NCI-H187 (cell line): Measurements from ENCODE around the gene CFTR.

Source experiments
- DNase-seq, 2 experiments: peaks; one replicate each; lab custom pipeline; 2025; lab: John Stamatoyannopoulos, UW

Gene CFTR

DNA sequence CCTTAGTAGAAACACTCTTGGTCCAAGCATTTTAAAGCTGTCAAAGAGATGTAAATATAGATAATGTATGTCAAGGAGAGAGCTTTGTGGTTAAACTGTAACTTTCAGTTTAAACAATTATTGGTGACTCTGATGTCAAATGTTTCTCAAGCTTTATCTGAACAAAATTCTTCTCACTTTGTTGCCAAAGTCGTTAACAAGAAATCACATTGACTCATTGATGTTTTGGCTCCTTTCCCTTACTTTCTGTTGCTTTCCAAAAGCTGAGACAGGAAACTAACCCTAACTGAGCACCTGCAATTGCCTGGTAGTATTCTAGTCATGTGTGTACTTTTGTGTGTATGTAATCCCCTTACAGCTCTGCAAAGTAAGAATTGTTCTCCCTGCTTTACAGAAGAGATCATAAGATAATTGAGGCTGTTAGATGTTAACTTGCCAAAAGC lies 108.5 kb downstream of the CFTR start:
- DNase-seq = no peak

DNA sequence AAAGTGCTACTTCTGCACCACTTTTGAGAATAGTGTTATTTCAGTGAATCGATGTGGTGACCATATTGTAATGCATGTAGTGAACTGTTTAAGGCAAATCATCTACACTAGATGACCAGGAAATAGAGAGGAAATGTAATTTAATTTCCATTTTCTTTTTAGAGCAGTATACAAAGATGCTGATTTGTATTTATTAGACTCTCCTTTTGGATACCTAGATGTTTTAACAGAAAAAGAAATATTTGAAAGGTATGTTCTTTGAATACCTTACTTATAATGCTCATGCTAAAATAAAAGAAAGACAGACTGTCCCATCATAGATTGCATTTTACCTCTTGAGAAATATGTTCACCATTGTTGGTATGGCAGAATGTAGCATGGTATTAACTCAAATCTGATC lies 110.4 kb downstream of the CFTR start:
- DNase-seq = no peak

DNA sequence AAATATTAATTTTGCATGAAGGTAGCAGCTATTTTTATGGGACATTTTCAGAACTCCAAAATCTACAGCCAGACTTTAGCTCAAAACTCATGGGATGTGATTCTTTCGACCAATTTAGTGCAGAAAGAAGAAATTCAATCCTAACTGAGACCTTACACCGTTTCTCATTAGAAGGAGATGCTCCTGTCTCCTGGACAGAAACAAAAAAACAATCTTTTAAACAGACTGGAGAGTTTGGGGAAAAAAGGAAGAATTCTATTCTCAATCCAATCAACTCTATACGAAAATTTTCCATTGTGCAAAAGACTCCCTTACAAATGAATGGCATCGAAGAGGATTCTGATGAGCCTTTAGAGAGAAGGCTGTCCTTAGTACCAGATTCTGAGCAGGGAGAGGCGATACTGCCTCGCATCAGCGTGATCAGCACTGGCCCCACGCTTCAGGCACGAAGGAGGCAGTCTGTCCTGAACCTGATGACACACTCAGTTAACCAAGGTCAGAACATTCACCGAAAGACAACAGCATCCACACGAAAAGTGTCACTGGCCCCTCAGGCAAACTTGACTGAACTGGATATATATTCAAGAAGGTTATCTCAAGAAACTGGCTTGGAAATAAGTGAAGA lies 112.3 kb downstream of the CFTR start:
- DNase-seq = no peak

DNA sequence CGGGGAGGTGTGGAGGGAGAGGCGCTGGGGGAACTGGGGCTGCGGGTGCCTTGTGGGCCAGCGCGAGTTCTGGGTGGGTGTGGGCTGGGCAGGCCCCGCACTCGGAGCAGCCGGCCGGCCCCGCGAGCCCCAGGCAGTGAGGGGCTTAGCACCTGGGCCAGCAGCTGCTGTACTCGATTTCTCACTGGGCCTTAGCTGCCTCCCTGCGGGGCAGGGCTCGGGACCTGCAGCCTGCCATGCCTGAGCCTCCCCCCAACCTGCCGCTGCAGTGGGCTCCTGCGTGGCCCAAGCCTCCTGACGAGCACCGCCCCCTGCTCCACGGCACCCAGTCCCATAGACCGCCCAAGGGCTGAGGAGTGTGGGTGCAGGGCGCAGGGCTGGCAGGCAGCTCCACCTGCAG lies 116.3 kb downstream of the CFTR start:
- no peak for DNase-seq

DNA sequence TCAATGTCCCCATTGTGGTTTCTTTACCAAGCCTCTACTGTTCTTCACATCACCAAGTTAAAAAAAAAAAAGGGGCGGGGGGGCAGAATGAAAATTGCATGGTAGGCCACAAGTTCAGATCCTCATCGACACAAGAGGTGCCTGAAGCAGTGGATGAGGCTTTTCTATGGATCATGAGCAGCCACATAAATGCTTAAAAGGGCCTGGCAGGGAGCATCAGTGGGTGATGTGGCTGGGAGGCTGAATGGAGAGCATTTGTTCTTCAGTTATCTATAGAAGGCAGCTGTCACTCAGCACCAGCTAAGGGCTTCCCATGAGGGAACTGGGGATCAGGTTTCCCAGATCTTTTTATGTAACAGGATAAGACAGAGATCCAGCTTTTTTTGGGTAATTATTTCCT lies 117.9 kb downstream of the CFTR start:
- DNase-seq = peak; percentile 22 to 33

- DNase-seq = no peak
These were observed 121.1 kb downstream of the CFTR start for GRCh38 chr7:117600911-117601310.

GRCh38 chr7:117603627-117604026 lies 123.8 kb downstream of the CFTR start:
- no peak for DNase-seq

- no peak for DNase-seq
These were observed 125.9 kb downstream of the CFTR start for GRCh38 chr7:117605712-117606111.

DNA sequence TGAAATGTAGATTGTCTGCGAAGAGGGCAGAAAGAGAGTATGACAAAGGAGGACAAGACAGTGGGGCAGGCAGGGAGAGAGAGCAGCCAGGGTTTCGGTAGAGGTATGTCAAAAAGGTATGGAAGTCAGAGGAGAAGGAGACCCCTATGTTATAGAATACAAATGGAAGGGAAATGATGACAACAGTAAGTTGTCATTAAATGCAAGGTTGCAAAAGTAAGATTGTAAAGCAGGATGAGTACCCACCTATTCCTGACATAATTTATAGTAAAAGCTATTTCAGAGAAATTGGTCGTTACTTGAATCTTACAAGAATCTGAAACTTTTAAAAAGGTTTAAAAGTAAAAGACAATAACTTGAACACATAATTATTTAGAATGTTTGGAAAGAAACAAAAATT lies 126.3 kb downstream of the CFTR start:
- DNase-seq = no peak

- DNase-seq = no peak
These were observed 130.6 kb downstream of the CFTR start for GRCh38 chr7:117610396-117610795.

GRCh38 chr7:117612637-117613036 lies 132.8 kb downstream of the CFTR start:
- no peak for DNase-seq

- DNase-seq = no peak
These were observed 136.9 kb downstream of the CFTR start for GRCh38 chr7:117616694-117617093.

- DNase-seq = no peak
These were observed 139.9 kb downstream of the CFTR start for GRCh38 chr7:117619681-117620080.

DNA sequence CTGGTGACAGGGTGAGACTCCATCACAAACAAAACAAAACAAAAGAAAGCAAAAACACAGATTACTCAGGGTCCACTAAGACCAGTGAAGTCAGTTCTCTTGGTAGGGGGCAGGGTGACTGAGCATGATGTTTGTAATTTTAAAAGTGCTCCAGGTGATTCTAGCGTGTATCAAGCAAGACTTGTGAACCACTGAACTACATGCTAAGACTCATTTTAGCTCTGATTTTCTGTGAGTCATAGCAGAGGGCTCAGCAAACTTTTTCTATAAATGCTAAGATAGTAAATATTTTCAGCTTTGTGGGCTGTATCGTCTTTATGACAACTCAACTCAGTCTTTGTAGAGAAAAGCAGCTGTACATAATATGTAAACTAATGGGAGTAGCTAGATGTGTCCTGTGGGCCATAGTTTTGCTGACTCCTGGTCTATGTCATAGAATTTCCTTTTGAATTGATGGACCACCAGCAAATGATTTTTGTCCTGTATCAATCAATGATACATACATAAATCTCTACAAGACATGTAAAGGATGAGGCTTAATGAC lies 141.3 kb downstream of the CFTR start:
- no peak for DNase-seq

- no peak for DNase-seq
These were observed 143.8 kb downstream of the CFTR start for GRCh38 chr7:117623606-117624005.

- DNase-seq = no peak
These were observed 150.7 kb downstream of the CFTR start for GRCh38 chr7:117630501-117630900.

GRCh38 chr7:117630907-117631564 lies 151.2 kb downstream of the CFTR start:
- no peak for DNase-seq

- no peak for DNase-seq
These were observed 151.8 kb downstream of the CFTR start for GRCh38 chr7:117631652-117632051.

GRCh38 chr7:117637937-117638336 lies 158.1 kb downstream of the CFTR start:
- no peak for DNase-seq

DNA sequence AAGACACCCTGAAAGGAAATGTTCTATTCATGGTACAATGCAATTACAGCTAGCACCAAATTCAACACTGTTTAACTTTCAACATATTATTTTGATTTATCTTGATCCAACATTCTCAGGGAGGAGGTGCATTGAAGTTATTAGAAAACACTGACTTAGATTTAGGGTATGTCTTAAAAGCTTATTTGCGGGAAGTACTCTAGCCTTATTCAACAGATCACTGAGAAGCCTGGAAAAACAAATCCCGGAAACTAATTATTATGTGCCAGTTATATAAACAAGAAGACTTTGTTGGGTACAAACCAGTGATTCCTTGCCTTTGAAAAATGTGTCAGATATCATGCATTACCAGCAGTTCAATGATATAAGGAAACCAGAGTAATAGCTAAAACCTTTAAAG lies 160.1 kb downstream of the CFTR start:
- DNase-seq = no peak

- DNase-seq = no peak
These were observed 160.6 kb downstream of the CFTR start for GRCh38 chr7:117640465-117640864.

DNA sequence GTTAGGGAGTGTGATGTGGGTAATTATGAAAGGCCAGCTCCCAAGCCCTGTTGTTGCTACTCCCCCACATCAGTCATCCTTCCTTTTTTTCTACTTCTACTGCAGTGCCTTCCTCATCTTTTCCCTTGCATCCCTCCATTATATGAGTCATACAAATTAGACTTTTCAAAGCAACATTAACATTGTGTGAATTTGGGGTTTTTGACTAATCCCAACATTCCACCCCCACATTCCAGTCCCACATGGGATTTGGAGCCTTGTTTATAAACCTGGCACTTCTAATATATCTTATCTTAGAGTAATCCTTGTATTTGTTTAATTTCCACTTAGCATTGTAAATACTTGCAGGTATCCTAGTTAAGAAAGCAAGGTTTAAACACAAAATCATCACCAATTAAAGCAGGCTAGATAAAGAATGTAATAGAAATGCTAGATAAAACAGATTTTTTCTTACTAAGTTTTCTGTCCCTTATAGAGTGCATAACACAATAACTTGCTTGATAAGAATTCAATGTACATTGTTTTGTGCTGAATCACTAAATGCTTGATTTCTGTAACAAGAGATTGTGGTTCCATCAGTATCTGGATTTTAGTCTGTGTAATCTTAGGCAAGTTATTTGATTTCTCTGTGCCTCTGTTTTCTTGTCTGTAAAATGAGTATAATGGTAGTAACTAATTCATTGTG lies 165.8 kb downstream of the CFTR start:
- DNase-seq = no peak

- DNase-seq = no peak
These were observed 168.5 kb downstream of the CFTR start for GRCh38 chr7:117648203-117648866.
